Mononuclear cell (primary cell): ENCODE data around the gene HOXD10. TPM values are rescaled to one million over a fixed set of nuclear protein-coding genes. Genes with fewer than 3 reads are reported as not detected.

ENCODE experiments used
- H3K27me3 ChIP-seq: 2 replicates; pipeline ENCODE4 v1.6.0; 2011; ENCODE audit warnings: low read length, control low read depth; ENCODE audit not compliant: insufficient read depth
- H3K4me1 ChIP-seq: 2 replicates; pipeline ENCODE4 v1.5.1; 2011; ENCODE audit warnings: mild to moderate bottlenecking, low read length, control low read depth; ENCODE audit not compliant: insufficient read depth
- H3K4me3 ChIP-seq: 2 replicates; pipeline ENCODE4 v1.5.1; 2011; ENCODE audit warnings: mild to moderate bottlenecking, low read length, moderate library complexity
- H3K9me3 ChIP-seq: 2 replicates; pipeline ENCODE4 v1.5.1; 2011; ENCODE audit warnings: low read depth, mild to moderate bottlenecking, control low read depth, low read length
- total RNA-seq: library from RNA; depleted of rRNA; stranded (reverse); fragments of >200 nt; gene quantifications from one replicate; pipeline ENCODE4 v1.2.3, GENCODE V29; 2012

Gene HOXD10
- total RNA-seq, 1 donor: not detected

GRCh38 chr2:176118601-176119339 is 2.2 kb downstream of the HOXD10 start:
- Histone ChIP-seq H3K27me3 (peaks cover 99% of the 10 kb centered on the region), H3K4me3 (no peak overlapping the region), H3K4me1 (peaks cover 18% of the 10 kb centered on the region), H3K9me3 (no peaks in the 10 kb centered on the region)

GRCh38 chr2:176120364-176121189 is 4.0 kb downstream of the HOXD10 start:
- no peaks in the 10 kb centered on the region for H3K9me3 ChIP-seq

GRCh38 chr2:176121190-176122051 is 4.8 kb downstream of the HOXD10 start:
- H3K4me3 ChIP-seq: no peak overlapping the region
- peaks cover 99% of the 10 kb centered on the region for H3K27me3 ChIP-seq
- no peaks in the 10 kb centered on the region for H3K9me3 ChIP-seq
- H3K4me1 ChIP-seq: peaks cover 18% of the 10 kb centered on the region

More at GRCh38 chr2:176120364-176121189, 4.0 kb downstream of the HOXD10 start:
- peaks cover 99% of the 10 kb centered on the region for H3K27me3 ChIP-seq
- peaks cover 18% of the 10 kb centered on the region for H3K4me1 ChIP-seq
- H3K4me3 ChIP-seq: no peak overlapping the region

GRCh38 chr2:176122052-176122682 is 5.6 kb downstream of the HOXD10 start:
- Histone ChIP-seq H3K4me3 (no peak overlapping the region), H3K27me3 (peaks cover 99% of the 10 kb centered on the region), H3K9me3 (no peaks in the 10 kb centered on the region), H3K4me1 (peaks cover 18% of the 10 kb centered on the region)

GRCh38 chr2:176122683-176123410 is 6.3 kb downstream of the HOXD10 start, which contains the start of gene HOXD9:
TSS of gene HOXD9 (plus strand) at chr2:176122719. CDS start at chr2:176122769, 50 bp downstream.
- Histone ChIP-seq H3K9me3 (no peaks in the 10 kb centered on the region), H3K4me3 (no peak within 1 kb of the TSS), H3K4me1 (peaks cover 18% of the 10 kb centered on the region), H3K27me3 (peaks cover 99% of the 10 kb centered on the region)

- no peaks in the 10 kb centered on the region for H3K9me3 ChIP-seq
- peaks cover 99% of the 10 kb centered on the region for H3K27me3 ChIP-seq
- no peak overlapping the region for H3K4me3 ChIP-seq
- peaks cover 18% of the 10 kb centered on the region for H3K4me1 ChIP-seq
These were observed 7.0 kb downstream of the HOXD10 start for GRCh38 chr2:176123411-176124109.

GRCh38 chr2:176124110-176124946 is 7.8 kb downstream of the HOXD10 start:
- Histone ChIP-seq H3K4me1 (peaks cover 24% of the 10 kb centered on the region), H3K9me3 (no peaks in the 10 kb centered on the region), H3K27me3 (peaks cover 100% of the 10 kb centered on the region), H3K4me3 (no peak overlapping the region)

GRCh38 chr2:176124947-176125771 is 8.6 kb downstream of the HOXD10 start:
- Histone ChIP-seq H3K9me3 (no peaks in the 10 kb centered on the region), H3K4me3 (no peak overlapping the region)

GRCh38 chr2:176125772-176126054 is 9.1 kb downstream of the HOXD10 start:
- peaks cover 32% of the 10 kb centered on the region for H3K4me1 ChIP-seq
- H3K27me3 ChIP-seq: peaks cover 92% of the 10 kb centered on the region
- no peak overlapping the region for H3K4me3 ChIP-seq
- no peaks in the 10 kb centered on the region for H3K9me3 ChIP-seq

More at GRCh38 chr2:176124947-176125771, 8.6 kb downstream of the HOXD10 start:
- peaks cover 94% of the 10 kb centered on the region for H3K27me3 ChIP-seq
- peaks cover 27% of the 10 kb centered on the region for H3K4me1 ChIP-seq

- H3K4me3 ChIP-seq: no peak overlapping the region
- peaks cover 92% of the 10 kb centered on the region for H3K27me3 ChIP-seq
- peaks cover 28% of the 10 kb centered on the region for H3K4me1 ChIP-seq
- H3K9me3 ChIP-seq: no peaks in the 10 kb centered on the region
These were observed 10.6 kb downstream of the HOXD10 start for GRCh38 chr2:176126929-176127773.

- H3K4me3 ChIP-seq: no peak overlapping the region
- H3K9me3 ChIP-seq: no peaks in the 10 kb centered on the region
- H3K4me1 ChIP-seq: peaks cover 28% of the 10 kb centered on the region
- peaks cover 92% of the 10 kb centered on the region for H3K27me3 ChIP-seq
These were observed 11.1 kb downstream of the HOXD10 start for GRCh38 chr2:176127774-176128072.
